GM23248 (cell line): ENCODE results near the gene EXOC3L2. TPM values are rescaled to one million over a fixed set of nuclear protein-coding genes. Genes with fewer than 3 reads are reported as not detected.

Source experiments
- DNase-seq: peaks from one replicate; pipeline ENCODE4 v3.0.0-alpha.2; 2015
- H2AFZ ChIP-seq: fragments of 200-600 bp; sonication (generic); 2 replicates; pipeline ENCODE4 v1.6.1; 2016; ENCODE audit warnings: antibody characterized with exemption
- H3F3A ChIP-seq: fragments of 200-600 bp; sonication (generic); 2 replicates; pipeline ENCODE4 v1.6.1; 2016; ENCODE audit warnings: mild to moderate bottlenecking, antibody characterized with exemption, mixed run types; ENCODE audit not compliant: insufficient read depth
- H3K27ac ChIP-seq: fragments of 200-600 bp; sonication (generic); 2 replicates; pipeline ENCODE4 v1.5.1; 2016; ENCODE audit warnings: mild to moderate bottlenecking
- H3K27me3 ChIP-seq: fragments of 200-600 bp; sonication (generic); replicated peaks from 2 replicates; pipeline ENCODE4 v1.6.1; 2016; ENCODE audit warnings: mild to moderate bottlenecking; ENCODE audit not compliant: insufficient read depth
- H3K36me3 ChIP-seq: fragments of 200-600 bp; sonication (generic); 2 replicates; pipeline ENCODE4 v1.6.1; 2016; ENCODE audit warnings: low read depth, mild to moderate bottlenecking
- H3K4me1 ChIP-seq: fragments of 200-600 bp; sonication (generic); 2 replicates; pipeline ENCODE4 v1.6.1; 2016; ENCODE audit warnings: mild to moderate bottlenecking; ENCODE audit not compliant: insufficient read depth
- H3K4me2 ChIP-seq: fragments of 200-600 bp; sonication (generic); one replicate; pipeline ENCODE4 v1.6.1; 2016; ENCODE audit warnings: mild to moderate bottlenecking; ENCODE audit not compliant: unreplicated experiment
- H3K4me3 ChIP-seq: fragments of 200-600 bp; sonication (generic); 2 replicates; pipeline ENCODE4 v1.5.1; 2016; ENCODE audit warnings: mild to moderate bottlenecking
- H3K79me2 ChIP-seq: fragments of 200-600 bp; sonication (generic); 2 replicates; pipeline ENCODE4 v1.6.1; 2016; ENCODE audit warnings: mild to moderate bottlenecking; ENCODE audit not compliant: insufficient read depth
- H3K9ac ChIP-seq: fragments of 200-600 bp; sonication (generic); 2 replicates; pipeline ENCODE4 v1.6.1; 2016; ENCODE audit warnings: mild to moderate bottlenecking
- H3K9me2 ChIP-seq: fragments of 200-600 bp; sonication (generic); 2 replicates; pipeline ENCODE4 v1.6.1; 2016; ENCODE audit warnings: mixed run types, mild to moderate bottlenecking, moderate library complexity; ENCODE audit not compliant: insufficient read depth
- H3K9me3 ChIP-seq: fragments of 200-600 bp; sonication (generic); one replicate; pipeline ENCODE4 v1.6.1; 2017; ENCODE audit warnings: low read depth
- H4K20me1 ChIP-seq: fragments of 200-600 bp; sonication (generic); 2 replicates; pipeline ENCODE4 v1.6.0; 2016; ENCODE audit not compliant: insufficient read depth
- EZH2 ChIP-seq: fragments of 200-600 bp; sonication (generic); IDR thresholded peaks from 2 replicates; pipeline ENCODE4 v1.6.1; 2018; ENCODE audit warnings: antibody characterized with exemption, mild to moderate bottlenecking; ENCODE audit not compliant: insufficient read depth, poor library complexity, severe bottlenecking
- EZH2phosphoT487 ChIP-seq: fragments of 200-600 bp; sonication (generic); IDR thresholded peaks from 2 replicates; pipeline ENCODE4 v1.6.1; 2018; ENCODE audit warnings: antibody characterized with exemption, moderate library complexity, mild to moderate bottlenecking, low read depth; ENCODE audit not compliant: insufficient read depth
- WGBS, 2 experiments: methylation state at CpG; one replicate each; pipeline ENCODE4 v1.1.6; 2015 to 2017; ENCODE audit warnings: low lambda C conversion rate in 2 of 2, low coverage in 1 of 2; ENCODE audit errors: missing lambda C conversion rate in 2 of 2; 5-methylcytosine and 5-hydroxymethylcytosine counted together
- in situ Hi-C: fragments of 300-500 bp; cut with MboI; formaldehyde crosslinking; loops from 2 replicates; pipeline ENCODE4 v1.15.0; 2020
- polyA plus RNA-seq: library from polyadenylated mRNA; unstranded; fragments of >200 nt; fragmentation: Nextera tagmentation; extraction: Ambion mirVana; gene quantifications from 2 replicates; pipeline ENCODE4 v1.2.1, GENCODE V29; 2016
- total RNA-seq: library from RNA; depleted of rRNA; stranded (reverse); fragments of >200 nt; shearing (Covaris generic); gene quantifications from 2 replicates; pipeline ENCODE4 v1.2.3, GENCODE V29; 2014; rRNA removed

EXOC3L2 gene
- total and polyA plus RNA-seq, 2 experiments from 2014 or later: not detected

- Histone ChIP-seq H3K9me2 (no peaks in the 10 kb centered on the region), H2AFZ (no peak overlapping the region), H3K36me3 (no peaks in the 10 kb centered on the region), H3K27ac (no peak overlapping the region), H3K79me2 (no peaks in the 10 kb centered on the region), H3K9ac (no peak overlapping the region), H3K4me3 (no peak overlapping the region), H3K4me1 (peaks cover 4% of the 10 kb centered on the region), H4K20me1 (no peaks in the 10 kb centered on the region), H3F3A (no peaks in the 10 kb centered on the region), H3K27me3 (no peaks in the 10 kb centered on the region), H3K9me3 (no peaks in the 10 kb centered on the region), H3K4me2 (no peak overlapping the region)
- no peak for TF ChIP-seq EZH2
- TF ChIP-seq EZH2phosphoT487: no peak
- WGBS, 2 experiments: 55 to 69% methylated on average over 13 to 17 of the region's 18 CpGs
- in situ Hi-C loops: no loop called here
- no peak for DNase-seq
These were observed 82.5 kb downstream of the EXOC3L2 start for GRCh38 chr19:45162608-45163143.

Other genes with a start within 250 kb of the EXOC3L2 start
- gene RELB, start 243.9 kb downstream of the EXOC3L2 start, total RNA-seq: 9.7 and 12.5 TPM in 2 replicates
- 7.6 and 10.0 TPM in 2 replicates for gene RELB, start 243.9 kb downstream of the EXOC3L2 start, polyA plus RNA-seq
- gene CLASRP, start 206.4 kb downstream of the EXOC3L2 start, total RNA-seq: 12.3 and 45.1 TPM in 2 replicates
- 9.2 and 10.1 TPM in 2 replicates for gene CLASRP, start 206.4 kb downstream of the EXOC3L2 start, polyA plus RNA-seq
- 0.25 TPM in 1 of 2 replicates, not detected in the other for gene ZNF296, start 168.9 kb downstream of the EXOC3L2 start, total RNA-seq
- gene ZNF296, start 168.9 kb downstream of the EXOC3L2 start, polyA plus RNA-seq: 0.15 TPM in 1 of 2 replicates, not detected in the other
- gene GEMIN7, start 166.1 kb downstream of the EXOC3L2 start, total RNA-seq: 22.5 and 25.3 TPM in 2 replicates
- 48.4 and 49.7 TPM in 2 replicates for gene GEMIN7, start 166.1 kb downstream of the EXOC3L2 start, polyA plus RNA-seq
- 39.2 and 43.8 TPM in 2 replicates for gene PPP1R37, start 152.2 kb downstream of the EXOC3L2 start, total RNA-seq
- 1.6 and 1.9 TPM in 2 replicates for gene PPP1R37, start 152.2 kb downstream of the EXOC3L2 start, polyA plus RNA-seq
- 0.11 and 0.25 TPM in 2 replicates for gene NKPD1, start 84.4 kb downstream of the EXOC3L2 start, total RNA-seq
- gene NKPD1, start 84.4 kb downstream of the EXOC3L2 start, polyA plus RNA-seq: not detected in 2 replicates
- gene TRAPPC6A, start 67.2 kb downstream of the EXOC3L2 start, total RNA-seq: 0.89 and 11.2 TPM in 2 replicates
- gene TRAPPC6A, start 67.2 kb downstream of the EXOC3L2 start, polyA plus RNA-seq: 16.9 and 18.8 TPM in 2 replicates
- 4.3 and 9.0 TPM in 2 replicates for gene BLOC1S3, start 66.6 kb downstream of the EXOC3L2 start, total RNA-seq
- gene BLOC1S3, start 66.6 kb downstream of the EXOC3L2 start, polyA plus RNA-seq: 7.2 and 8.9 TPM in 2 replicates
- 10.2 and 11.6 TPM in 2 replicates for gene MARK4, start 5.9 kb upstream of the EXOC3L2 start, total RNA-seq
- 4.0 and 4.9 TPM in 2 replicates for gene MARK4, start 5.9 kb upstream of the EXOC3L2 start, polyA plus RNA-seq
- not detected in 2 replicates for gene CKM, start 77.5 kb upstream of the EXOC3L2 start, total RNA-seq
- gene CKM, start 77.5 kb upstream of the EXOC3L2 start, polyA plus RNA-seq: 0.11 TPM in 1 of 2 replicates, not detected in the other
- not detected in 2 replicates for gene KLC3, start 95.3 kb upstream of the EXOC3L2 start, total RNA-seq
- gene KLC3, start 95.3 kb upstream of the EXOC3L2 start, polyA plus RNA-seq: not detected in 2 replicates
- 29.8 and 32.3 TPM in 2 replicates for gene ERCC2, start 125.2 kb upstream of the EXOC3L2 start, total RNA-seq
- gene ERCC2, start 125.2 kb upstream of the EXOC3L2 start, polyA plus RNA-seq: 13.7 TPM in 2 replicates
- 3.9 and 36.5 TPM in 2 replicates for gene PPP1R13L, start 159.7 kb upstream of the EXOC3L2 start, total RNA-seq
- 6.2 and 6.4 TPM in 2 replicates for gene PPP1R13L, start 159.7 kb upstream of the EXOC3L2 start, polyA plus RNA-seq
- gene POLR1G, start 161.2 kb upstream of the EXOC3L2 start, total RNA-seq: 3.9 and 8.8 TPM in 2 replicates
- gene POLR1G, start 161.2 kb upstream of the EXOC3L2 start, polyA plus RNA-seq: 7.2 and 10.8 TPM in 2 replicates
- 63.0 and 79.8 TPM in 2 replicates for gene ERCC1, start 178.5 kb upstream of the EXOC3L2 start, total RNA-seq
- 89.0 and 90.9 TPM in 2 replicates for gene ERCC1, start 178.5 kb upstream of the EXOC3L2 start, polyA plus RNA-seq
- gene FOSB, start 222.6 kb upstream of the EXOC3L2 start, total RNA-seq: 11.9 and 16.1 TPM in 2 replicates
- 4.8 and 8.3 TPM in 2 replicates for gene FOSB, start 222.6 kb upstream of the EXOC3L2 start, polyA plus RNA-seq